GM12875 (cell line): Measurements from ENCODE around the gene CLEC18C.
"Not testable (repeated sequence)": the region's sequence is repeated elsewhere in the genome, so short reads cannot be mapped to it uniquely, and the experiment has no call there.

Experiments used
- H3K4me3 ChIP-seq: one replicate; pipeline ENCODE4 v1.5.1; 2011; ENCODE audit warnings: low read depth, low read length, control low read depth
- CTCF ChIP-seq: IDR thresholded peaks from 2 replicates; pipeline ENCODE4 v1.5.1; 2011; ENCODE audit warnings: low read depth, mild to moderate bottlenecking, control low read depth, inconsistent platforms, low read length, moderate library complexity, borderline replicate concordance; ENCODE audit not compliant: insufficient read depth

CLEC18C gene

GRCh38 chr16:70152578-70153302 lies 20.8 kb upstream of the CLEC18C start:
- no peak overlapping the region for H3K4me3 ChIP-seq
- TF ChIP-seq CTCF, result no peak

DNA sequence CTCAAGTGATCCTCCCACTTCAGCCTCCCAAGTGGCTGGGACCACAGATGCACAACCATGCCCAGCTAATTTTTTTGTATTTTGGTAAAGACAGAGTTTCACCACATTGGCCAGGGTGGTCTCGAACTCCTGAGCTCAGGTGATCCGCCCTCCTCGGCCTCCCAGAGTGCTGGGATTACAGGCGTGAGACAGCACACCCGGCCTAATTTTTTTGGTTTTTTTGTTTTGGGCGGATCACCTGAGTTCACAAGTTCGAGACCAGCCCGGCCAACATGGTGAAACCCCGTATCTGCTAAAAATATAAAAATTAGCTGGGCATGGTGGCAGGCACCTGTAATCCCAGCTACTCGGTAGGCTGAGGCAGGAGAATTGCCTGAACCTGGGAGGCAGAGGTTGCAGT lies 18.9 kb upstream of the CLEC18C start:
- not testable (repeated sequence) for H3K4me3 ChIP-seq

DNA sequence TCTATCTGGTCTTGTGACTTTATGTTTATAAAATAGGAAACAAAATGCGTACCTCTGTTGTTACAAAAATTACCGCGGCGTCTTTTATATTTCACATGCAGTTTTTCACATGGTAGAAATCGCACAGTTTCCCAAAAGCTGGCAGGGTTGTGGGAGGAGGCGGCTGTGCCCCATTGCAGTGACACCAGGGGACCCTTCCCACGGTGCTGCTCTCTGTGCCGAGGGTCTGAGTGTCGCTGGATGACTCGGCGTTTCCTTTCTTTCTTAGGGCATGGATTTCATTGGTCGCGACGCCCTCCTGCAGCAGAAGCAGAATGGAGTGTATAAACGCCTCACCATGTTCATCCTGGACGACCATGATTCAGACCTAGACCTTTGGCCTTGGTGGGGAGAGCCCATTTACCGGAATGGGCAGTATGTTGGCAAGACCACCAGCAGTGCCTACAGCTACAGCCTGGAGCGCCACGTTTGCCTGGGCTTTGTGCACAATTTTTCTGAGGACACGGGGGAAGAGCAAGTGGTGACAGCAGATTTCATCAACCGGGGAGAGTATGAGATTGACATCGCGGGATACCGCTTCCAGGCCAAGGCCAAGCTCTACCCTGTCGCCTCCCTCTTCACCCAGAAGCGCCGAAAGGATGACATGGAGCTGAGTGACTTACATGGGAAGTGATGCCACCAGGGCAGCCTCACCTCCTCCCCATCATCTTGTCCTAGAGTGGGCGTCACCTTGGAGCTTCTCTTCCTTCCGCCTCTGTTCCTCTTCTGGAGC lies 17.2 kb upstream of the CLEC18C start:
- no peak overlapping the region for H3K4me3 ChIP-seq
- no peak for TF ChIP-seq CTCF

- no peak for TF ChIP-seq CTCF
- H3K4me3 ChIP-seq, result no peak overlapping the region
These were observed 16.5 kb upstream of the CLEC18C start for GRCh38 chr16:70157105-70157476.

DNA sequence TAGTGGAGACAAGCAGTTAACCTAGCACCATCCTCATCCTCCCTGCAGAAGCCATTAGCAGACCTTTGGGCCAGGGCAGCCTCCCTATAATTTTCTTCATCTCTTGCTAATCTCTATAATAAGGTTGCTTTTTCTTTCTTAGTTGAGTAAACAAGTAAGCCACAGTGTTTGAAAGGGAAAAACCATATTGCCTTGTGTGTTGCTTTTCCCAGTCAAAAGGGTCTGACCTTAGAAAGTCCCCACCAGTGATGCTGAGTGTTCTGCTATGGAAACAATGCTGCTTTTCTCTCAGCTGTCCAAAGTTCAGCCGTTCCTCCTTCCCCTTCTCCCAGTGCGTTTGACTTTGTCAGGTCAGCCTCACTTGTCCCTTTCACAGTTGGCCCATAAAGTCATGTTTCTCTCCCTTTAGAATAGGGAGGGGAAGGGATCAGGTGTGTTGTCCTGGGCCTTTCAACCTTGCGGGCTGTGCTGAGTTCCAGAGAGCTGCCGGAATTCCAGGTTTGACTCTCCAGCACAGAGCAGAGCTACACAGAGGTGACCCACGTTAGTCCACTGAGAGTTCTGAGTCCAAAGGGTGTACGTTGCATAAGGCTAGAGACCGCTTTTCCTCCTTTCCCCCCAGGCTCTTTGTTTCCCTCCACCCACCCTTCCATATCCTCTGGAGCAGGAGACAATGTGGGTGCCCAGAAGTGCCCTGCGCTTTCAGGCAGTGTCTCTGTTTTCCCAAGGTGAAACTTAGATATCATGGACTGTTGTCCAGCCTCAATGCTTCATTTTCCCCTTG lies 15.9 kb upstream of the CLEC18C start:
- no peak for TF ChIP-seq CTCF
- H3K4me3 ChIP-seq, result no peak overlapping the region

DNA sequence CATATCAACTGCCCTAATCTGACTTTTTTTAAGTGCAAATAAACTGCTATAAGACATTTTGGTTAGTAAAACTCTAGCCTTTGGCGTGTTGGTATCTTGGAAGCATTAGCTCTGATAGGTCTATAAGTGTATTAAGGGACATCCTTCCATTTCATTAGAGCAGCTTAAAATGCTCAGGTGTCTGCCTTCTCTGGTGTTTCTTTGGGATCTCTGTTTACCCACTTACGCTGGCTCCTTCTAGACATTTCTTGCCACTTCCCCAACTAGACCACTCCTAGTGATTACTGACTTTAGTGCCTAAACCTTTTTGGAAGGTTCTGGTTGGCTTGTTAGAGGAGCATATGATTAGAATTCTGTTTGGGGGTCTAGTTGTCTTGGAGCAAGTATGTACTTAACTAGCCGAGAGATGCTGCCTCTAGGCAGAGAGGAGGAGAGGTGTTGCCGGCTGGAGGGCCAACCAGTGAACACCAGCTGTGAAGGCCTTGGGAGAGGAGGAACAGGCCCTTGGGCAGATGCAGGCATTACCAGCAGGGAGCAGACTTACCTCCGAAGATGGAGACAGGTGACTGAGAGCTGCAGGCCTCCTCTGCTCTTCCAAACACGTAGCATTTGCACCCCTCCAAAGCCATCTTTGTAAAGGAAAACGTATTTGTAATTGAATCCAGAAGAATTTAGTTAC lies 15.2 kb upstream of the CLEC18C start:
- no peak for TF ChIP-seq CTCF
- no peak overlapping the region for H3K4me3 ChIP-seq
